Activated naive CD4-positive, alpha-beta T cell treated with anti-CD3 and anti-CD28 coated beads, Interleukin-2, amount 50 U/mL, for 16 hours (primary cell): ENCODE data around the gene BCL7A.

ENCODE experiments used
- DNase-seq: peaks from one replicate; pipeline ENCODE4 v3.0.0-alpha.2; 2020

BCL7A gene

DNA sequence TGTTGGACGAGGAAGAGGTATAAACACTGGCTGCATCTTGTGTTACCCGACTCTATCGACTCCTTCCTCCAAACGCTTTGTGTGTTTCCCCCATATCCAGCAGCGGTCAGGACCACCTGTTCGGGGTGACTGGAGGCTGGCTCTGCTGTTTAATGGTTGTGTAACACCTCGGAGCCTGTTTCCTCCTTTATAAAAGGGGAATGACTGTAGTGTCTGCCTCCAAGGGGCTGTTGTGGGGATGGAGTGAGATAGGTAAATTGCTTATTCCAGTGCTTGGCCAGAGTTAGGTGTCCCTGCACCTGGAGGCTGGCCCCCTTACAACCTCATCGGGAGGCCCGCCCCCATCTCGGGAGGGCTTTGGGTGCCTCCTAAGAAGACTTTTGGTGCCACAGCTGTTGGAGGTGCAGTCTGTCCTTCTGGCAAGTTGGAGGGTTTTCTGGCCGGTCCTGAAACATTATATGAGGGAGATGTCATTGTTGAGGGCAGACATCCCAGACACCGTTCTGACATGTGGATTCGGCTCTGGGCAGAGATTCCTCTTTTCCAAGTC, 57.9 kb downstream of the BCL7A start:
- no peak for DNase-seq

- DNase-seq = no peak
Measured at GRCh38 chr12:122080149-122081082, 58.7 kb downstream of the BCL7A start.

DNA sequence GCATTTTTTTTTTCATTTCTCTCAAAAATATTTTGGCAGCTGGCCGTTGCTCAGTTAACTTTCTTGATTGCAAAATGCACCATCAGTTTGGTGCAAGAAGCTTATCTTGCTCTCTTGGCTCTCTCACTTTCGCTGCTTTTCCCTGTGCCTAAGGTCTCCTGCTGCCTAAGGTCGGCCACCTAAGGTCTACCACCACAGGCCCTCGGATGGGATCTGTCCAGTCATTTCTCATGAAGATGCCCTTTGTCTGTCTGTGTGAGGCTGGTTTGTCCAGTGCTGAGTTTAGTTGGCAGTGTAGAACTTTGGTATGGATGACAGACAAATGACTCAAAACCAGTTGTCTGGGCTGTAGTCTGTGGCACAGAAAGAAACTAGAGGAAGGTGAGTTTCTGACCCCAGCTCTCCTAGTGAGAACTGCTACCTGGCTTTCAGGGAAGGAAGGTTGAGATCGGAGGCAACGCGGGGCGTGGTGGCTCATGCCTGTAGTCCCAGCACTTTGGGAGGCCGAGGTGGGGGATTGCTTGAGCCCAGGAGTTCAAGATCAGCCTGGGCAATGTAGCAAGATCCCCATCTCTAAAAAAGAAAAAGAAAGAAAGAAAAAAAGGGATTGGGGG, 59.5 kb downstream of the BCL7A start:
- no peak for DNase-seq

DNA sequence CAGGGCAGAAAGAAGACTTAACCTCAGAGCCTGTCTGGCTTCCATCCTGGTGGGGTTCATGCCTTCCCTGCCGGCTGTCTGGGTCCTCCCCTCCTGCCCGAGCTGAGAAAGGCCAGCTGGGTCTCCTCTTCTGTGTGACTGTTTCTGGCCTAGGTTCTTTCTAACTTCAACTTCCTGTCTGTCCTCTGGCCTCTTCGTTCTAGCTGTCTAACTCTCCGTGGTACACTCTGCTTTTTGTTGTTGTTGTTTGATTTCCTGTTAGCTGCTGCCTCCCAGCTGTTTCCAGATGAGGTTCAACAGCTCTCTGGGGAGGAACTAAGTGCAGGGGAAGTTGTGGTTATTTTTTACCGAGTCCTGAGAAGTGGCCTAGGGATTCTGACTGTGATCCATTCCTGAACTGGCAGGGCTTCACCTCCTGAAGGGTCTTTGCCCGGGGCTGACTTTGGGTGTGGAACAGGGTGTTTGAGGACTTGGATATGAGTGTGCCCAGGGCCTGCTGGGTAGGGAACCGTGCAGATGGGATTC, 60.1 kb downstream of the BCL7A start:
- no peak for DNase-seq

DNA sequence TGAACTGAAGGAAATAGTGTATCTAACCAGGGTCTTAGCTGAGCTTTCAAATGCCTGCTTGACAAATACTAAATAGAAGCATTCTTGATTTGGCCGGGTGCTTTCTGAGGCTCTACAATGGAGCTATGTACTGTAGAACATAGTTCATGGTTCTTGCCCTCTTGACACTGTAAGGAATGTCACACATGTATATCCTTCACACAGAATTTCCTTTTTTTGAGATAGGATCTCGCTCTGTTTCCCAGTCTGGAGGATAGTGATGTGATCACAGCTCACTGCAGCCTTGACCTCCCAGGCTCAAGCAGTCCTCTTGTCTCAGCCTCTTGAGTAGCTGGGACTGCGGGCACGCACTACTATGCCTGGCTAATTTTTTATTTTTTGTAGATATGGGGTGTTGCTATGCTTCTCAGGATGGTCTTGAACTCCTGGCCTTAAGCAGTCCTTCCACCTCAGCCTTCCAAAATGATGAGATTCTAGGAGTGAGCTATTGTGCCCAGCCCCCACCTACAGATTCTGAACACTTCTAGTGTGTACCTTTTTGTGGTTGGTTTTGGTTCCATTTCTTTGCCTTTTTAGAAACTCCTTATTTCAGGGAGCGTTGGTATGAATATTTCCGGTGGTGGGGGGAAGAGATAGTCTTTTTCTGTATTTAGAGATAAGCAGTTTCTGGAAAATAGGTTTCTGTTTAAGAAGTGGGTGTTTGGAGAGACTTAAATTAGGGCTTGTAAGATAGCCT, 61.1 kb downstream of the BCL7A start:
- DNase-seq = peak; percentile 45

- no peak for DNase-seq
Measured at GRCh38 chr12:122084857-122085405, 63.2 kb downstream of the BCL7A start.

DNA sequence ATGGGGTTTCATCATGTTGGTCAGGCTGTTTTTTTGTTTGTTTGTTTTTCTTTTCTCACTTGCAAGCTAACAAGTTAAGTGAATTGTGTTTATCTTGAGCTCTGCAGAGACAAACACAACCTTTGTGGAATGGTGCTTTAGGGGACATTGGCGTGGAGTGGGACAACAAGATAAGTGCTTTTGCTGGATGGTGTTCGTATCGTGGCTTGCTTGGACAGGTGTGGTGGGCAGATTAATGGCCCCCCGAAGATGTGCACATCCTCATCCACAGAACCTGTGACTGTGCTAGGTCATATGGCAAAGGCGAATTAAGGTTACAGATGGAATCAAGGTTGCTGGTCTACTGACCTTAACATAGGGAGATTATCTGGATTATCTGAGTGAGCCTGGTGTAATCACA, 63.9 kb downstream of the BCL7A start:
- no peak for DNase-seq

GRCh38 chr12:122086116-122086515, 64.4 kb downstream of the BCL7A start:
- no peak for DNase-seq

DNA sequence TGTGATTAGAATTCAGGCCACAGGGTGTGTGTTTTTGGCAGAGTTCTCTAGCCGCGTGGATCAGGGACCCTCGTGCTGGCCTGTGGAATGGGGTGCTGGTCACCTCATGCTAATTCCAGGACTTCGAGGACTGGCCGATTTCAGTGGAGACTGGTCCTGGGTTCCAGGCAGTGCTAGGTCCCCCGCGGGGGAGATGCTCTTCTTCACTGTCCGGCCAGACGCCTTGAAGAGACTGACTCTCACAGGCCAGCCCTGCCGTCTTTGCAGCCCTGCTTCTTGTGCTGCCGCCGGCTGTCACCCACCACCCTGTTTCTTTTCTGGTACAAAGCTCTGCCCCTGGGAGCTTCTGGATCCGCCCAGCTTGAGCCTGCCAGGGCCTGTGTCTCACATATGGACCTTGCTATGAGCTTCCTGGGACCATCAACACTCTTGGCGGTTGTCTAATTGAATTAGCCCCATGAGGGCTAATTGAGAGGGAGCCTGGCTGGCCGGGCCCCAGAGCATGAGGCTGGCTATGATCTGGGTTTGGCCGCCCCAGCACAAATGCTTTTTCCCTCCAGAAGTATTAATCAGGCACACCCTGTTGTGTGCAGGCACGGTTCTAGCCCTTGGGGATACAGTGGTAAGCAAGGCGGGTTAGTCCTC, 65.1 kb downstream of the BCL7A start:
- no peak for DNase-seq

GRCh38 chr12:122087431-122088178, 65.9 kb downstream of the BCL7A start:
- no peak for DNase-seq

GRCh38 chr12:122088179-122088810, 66.6 kb downstream of the BCL7A start:
- no peak for DNase-seq

- DNase-seq = no peak
Measured at GRCh38 chr12:122089077-122089476, 67.4 kb downstream of the BCL7A start.

DNA sequence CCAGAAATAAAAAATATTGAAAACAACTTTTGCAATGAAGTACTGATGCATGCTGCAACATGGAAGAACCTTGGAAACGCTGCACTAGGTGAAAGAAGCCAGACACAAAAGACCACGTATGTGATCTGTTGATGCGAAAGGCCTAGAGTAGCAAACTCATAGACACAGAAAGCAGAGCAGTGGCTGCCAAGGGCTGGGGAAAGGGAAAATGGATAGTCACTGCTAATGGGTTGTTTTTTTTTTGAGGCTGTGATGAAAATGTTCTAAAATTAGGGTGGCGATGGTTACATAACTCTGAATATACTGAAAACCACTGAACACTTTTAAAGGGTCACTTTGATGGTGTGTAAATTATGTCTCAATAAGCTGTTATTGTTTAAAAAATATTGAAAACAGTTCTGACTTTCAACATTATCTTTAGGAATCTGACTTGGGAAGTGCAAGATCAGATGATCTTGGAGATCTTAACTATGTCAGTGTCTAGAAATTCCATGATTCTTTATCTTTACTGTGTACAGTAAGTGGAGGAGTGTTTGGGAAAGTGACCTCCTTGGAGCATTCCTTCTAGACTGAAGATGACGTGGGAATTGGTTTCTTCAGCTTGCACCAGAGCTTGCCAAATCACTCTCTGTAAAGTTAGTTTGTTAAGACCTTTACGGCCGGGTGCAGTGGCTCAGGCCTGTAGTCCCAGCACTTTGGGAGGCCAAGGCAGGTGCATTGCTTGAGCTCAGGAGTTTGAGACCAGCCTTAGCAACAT, 69.3 kb downstream of the BCL7A start:
- no peak for DNase-seq

DNA sequence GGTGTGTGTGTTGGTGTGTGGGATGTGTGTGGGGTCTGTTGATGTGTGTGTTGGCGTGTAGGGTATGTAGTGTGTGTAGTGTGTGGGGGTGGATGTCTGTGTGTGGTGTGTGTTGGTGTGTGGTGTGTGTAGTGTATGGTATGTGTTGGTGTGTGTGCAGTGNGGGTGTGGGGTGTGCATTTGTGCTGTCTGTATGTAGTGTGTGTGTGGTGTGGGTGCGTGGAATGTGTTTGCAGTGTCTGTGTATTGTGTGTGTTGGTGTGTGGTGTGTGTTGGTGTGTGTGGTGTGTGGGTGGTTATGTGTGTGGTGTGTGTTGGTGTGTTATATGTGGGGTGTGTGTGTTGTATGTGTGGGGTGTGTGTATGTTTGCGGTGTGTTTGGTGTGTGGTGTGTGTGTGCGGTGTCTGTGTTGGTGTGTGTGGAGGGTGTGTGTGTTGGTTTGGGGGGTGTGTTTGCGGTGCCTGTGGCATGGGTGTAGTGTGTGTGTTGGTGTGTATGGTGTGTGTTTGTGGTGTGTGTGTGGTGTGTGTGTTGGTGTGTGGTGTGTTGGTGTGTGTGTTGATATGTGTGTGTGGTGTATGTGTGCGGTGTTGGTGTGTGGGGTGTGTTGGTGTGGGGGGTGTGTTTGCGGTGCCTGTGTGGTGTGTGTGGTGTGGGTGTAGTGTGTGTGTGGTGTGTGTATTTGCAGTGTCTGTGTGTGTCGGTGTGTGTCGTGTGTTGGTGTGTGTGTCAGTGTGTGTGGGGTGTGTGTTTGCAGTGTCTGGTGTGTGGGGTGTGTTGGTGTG, 71.6 kb downstream of the BCL7A start:
- no peak for DNase-seq

- DNase-seq = no peak
Measured at GRCh38 chr12:122094137-122094734, 72.6 kb downstream of the BCL7A start.

GRCh38 chr12:122094735-122095631, 73.3 kb downstream of the BCL7A start:
- DNase-seq = no peak

DNA sequence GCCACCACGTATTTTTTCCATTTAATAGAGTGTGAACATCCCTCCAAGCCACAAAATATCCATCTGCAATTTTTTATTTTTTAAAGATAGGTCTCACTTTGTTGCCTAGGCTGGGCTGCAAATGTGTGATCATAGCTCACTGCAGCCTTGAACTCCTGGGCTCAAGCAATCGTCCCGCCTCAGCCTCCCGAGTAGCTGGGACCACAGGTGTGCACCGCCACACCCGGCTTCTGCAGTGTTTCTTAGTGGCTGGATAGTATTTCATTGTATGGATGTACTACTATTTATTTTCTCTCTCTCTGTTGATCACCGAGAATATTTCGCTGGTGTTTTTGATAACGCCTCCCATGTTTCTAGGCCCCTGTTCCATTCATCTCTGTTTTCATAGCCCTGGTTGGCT, 74.3 kb downstream of the BCL7A start:
- DNase-seq = no peak
